ENCODE data around the gene AKNA.

The AKNA gene

GRCh38 chr9:114356792-114357191 lies 31.0 kb downstream of the AKNA start:
- DNase-seq = no peak

DNA sequence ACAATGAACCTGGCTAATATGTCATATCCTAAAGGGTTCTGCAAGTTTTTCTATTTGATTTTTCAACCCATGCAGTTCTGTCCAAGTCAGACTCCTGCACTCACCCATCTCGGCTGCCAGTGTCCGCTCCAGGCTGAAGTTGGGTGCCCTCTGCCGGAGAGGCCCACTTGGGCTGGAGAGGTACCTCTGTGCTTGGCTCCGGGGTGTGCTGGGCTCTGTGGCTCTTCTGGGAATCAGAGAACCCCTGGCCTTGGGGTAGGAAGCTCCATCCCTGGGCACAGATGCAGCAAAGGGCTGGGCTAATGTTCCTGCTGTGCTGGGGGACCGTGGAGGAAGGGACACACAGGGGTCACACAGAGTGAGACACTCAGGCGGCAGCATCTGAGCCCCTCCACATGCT lies 32.0 kb downstream of the AKNA start:
- DNase-seq = no peak

GRCh38 chr9:114351932-114352331 lies 35.9 kb downstream of the AKNA start:
- no peak for DNase-seq

DNA sequence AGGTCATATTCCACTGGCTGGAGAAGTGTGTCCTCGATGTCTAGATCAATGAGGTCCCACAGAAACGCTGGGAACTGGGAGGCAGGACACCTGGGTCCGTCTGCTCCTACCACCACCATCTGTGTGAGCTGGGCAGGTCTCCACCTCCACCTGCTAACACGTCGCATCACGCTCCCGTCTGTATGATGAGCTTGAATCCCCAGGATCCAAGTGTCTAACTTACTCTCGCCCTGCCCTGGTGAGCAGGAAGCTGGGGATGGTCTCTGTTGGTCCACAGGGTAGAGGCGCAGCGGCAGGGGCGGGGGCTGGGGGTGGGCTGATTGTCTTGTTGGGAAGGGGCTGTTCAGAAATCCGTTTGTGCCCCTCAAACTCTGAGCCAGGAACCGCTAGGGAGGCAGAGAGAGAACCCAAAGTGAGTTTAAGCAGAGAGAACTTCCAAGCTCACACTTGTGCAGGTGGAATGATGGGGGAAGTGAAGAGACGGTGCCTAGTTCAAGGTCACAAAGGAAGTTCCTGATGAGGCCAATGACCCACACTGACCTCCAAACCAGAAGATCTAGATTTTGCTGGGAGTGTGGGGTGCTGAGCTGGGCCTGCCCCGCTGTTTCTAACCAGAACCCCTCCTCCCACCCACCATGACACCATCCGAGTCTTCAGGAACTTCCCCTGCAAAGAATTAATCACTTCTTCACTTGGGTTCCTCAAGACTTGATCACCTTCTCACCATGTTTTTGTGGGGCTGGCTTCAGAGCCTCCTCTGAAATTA lies 37.0 kb downstream of the AKNA start:
- no peak for DNase-seq

DNA sequence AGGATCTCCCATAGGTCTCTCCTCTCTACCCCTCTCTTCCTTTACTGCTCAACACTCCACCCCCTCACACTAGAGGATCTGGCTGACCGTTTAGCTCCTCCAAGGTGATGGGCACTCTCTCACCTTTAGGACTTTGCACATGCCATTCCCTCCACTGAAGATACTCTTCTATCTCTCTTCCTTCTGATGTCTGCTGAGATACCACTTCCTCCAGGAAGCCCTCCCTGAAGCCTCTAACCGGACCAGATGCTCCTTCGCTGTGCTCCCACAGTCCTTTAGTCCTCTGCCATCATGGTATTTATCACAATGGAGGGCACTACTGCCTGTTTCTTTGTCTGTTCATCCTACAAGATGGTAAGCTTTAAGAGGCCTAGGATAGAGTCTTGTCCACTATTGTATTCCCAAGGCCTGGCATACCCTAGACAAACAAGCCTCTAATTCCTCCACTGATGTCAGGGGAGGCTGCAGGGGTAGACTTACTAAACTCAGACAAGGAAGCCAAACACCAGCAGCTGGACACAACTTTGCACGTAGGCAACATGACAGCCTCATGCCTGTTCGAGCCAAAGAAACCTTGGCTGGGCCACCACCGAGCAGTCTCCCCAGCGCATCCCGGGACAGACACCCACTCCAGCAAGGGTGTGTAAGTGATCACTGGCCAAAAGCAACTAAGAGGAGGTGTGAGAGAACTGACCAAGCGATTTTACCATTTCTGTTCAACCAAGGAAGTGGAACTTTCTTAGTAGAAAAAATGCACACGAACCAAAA lies 37.9 kb downstream of the AKNA start:
- DNase-seq = no peak

GRCh38 chr9:114348906-114349482 lies 38.8 kb downstream of the AKNA start:
- DNase-seq = peak; percentile 43

GRCh38 chr9:114348261-114348905 lies 39.4 kb downstream of the AKNA start:
- DNase-seq = no peak

DNA sequence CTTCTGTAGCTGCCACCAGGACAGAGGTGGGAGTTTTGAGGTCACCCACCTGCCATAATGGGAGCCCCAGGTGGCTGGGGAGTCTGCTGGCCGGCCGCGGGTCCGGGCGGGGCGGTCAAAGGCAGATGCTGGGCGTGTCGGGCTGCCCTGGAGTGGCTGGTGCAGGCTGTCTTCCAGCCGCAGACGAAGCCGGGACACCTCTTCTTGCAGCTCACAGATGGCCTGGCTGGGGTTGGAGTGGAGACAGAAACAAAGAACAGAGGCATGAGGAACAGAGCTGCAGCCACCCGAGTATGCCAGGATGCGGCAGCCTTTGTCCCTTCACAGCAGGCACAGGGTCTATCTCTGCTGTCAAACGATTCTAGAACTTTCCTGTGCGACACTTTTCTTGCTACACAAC lies 40.1 kb downstream of the AKNA start:
- DNase-seq = no peak

- DNase-seq = no peak
These were observed 41.6 kb downstream of the AKNA start for GRCh38 chr9:114346146-114346545.

DNA sequence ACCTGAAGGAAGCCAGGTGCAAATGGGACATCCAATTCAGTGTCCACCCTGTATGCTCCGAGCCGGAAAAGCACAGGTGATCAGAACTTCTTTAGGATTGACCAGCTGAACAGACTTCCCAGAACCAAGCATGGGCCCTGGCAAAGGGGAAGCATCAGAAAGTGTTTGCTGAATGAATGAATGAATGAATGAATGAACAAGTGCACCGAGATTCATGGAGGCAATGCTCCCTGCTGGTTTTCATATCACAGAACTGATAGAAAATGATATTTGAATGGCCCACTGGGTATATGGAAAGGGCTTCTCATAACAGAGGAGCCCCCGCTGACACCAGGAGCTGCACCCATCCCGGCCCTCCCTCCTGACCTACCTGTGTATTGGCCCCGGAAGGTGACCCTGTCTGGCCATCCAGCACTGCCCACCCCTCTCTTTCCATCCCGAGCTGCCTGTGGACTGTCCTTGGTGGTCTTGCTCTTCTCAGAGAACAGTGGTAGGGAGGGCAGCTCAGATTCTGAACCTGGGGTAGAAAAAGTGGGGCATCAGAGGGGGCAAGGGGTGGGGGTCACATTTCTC lies 42.2 kb downstream of the AKNA start:
- no peak for DNase-seq

DNA sequence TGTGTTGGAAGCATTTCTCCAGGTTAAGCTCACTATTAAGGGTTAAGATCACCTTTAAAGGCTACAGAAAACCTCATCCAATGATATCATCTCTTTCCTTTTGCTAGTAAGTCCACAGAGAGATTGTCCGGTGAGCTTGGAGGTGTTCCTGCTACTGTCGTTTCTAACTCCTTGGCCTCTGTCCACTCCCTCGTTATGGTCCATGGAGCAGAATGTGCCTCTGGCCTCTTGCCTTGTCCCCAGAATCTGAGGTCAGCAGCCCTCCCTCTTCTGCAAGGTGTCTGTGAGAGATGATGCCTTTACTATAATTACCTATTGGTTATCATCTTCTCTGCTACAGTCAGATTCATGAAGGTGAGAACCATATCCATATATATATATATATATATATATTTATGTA lies 43.1 kb downstream of the AKNA start:
- DNase-seq = no peak

DNA sequence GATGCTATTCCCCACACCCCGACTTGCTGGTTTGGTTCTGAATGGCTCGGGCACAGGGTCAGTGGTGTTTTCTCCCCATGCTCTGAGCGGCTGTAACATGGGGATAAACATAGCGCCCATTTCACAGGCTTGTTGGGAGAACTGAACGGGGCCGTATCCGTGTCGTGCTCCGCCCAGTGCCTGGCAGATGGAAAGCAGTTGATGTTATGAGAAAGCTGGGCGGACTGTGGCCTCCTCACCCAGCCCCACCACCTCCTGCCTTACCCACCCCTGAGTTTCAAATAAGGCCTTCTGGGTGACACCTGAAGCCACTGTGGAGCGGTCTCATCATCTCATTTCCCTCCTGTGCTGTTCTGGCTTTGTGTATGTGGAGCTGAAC lies 43.6 kb downstream of the AKNA start:
- no peak for DNase-seq

- no peak for DNase-seq
These were observed 44.2 kb downstream of the AKNA start for GRCh38 chr9:114343471-114344187.

DNA sequence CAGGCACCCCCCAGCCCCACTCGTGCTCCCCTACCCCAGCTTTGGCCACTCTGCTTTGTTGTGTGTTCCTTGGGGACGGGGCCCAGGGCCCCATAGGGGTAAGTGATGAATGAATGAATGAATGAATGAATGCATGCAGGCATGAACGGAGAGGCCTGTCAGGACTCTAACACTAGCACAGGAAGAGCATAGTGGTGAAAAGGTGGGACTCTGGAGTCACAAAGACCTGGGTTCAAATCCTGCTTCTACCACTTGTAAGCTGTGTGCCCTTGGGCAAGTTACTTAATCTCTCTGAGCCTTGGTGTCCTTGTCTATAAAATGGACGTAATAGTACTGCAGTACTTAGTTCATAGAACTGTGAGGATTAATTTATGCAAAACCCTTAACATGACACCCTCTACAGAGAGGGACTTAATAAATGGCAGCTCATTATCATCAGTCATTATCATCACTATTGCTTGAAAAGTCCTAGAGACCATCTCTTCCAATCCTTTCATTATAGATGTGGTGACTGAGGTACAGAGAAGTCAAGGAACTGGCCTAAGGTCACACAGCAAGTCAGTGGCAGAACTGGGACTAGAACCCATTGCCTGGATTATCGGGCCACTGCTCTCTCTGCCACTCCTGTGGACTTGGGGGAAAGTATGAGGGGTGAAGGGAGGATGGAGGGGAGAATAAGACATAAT lies 44.9 kb downstream of the AKNA start:
- DNase-seq = no peak

GRCh38 chr9:114341991-114342390 lies 45.8 kb downstream of the AKNA start:
- DNase-seq = no peak

- no peak for DNase-seq
These were observed 46.5 kb downstream of the AKNA start for GRCh38 chr9:114341152-114341830.

GRCh38 chr9:114339130-114339908 lies 48.5 kb downstream of the AKNA start:
- DNase-seq = peak; percentile 33

DNA sequence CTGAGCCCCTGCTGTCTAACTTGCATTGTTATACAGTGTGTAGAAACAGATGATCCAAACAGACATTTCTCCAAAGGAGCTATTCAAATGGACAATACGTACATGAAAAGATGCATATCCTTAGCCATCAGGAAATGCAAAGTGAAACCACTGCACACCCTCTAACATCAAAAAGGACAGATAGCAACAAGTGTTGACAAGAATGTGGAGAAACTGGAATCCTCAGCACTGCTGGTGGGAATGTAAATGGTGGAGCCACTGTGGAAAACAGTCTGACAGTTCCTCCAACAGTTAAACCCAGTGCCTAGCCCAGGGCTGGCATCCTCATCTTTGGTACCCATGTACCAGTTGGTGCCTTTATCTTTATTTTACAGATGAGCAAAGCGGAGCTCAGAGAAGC lies 49.6 kb downstream of the AKNA start:
- no peak for DNase-seq

DNA sequence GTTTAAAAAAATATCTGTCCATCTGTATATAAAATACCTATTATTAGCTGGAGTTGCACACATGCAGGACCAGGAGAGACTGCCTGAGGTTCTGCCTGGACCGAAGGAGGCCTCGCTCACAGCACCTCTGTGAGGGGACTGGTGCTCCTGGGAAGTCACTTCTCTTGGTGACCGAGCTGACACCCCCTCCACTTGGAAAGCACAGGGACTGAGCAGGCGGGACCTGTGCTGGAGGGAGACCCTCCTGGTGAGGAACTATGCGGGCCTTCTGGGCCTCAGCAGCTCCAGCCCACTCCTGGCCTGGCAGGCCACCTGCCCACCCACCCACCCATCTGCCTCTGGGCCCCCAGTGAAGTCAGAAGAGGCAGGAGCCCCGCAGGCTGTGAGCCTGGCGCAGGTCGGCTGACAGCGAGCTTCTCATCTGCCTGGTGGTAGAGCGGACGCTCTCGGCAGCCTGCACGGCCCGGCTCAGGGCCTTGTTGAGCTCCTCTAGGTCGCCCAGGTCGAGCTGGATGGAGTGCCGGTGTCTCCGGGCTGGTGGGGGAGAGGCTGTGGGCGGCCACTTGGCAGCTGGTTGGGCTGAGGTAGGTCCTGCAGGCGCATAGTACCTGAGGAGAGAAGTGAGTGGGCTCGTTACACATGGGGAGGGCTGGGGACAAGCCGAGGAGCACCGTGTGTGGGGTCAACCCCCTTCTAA lies 50.9 kb downstream of the AKNA start:
- no peak for DNase-seq

DNA sequence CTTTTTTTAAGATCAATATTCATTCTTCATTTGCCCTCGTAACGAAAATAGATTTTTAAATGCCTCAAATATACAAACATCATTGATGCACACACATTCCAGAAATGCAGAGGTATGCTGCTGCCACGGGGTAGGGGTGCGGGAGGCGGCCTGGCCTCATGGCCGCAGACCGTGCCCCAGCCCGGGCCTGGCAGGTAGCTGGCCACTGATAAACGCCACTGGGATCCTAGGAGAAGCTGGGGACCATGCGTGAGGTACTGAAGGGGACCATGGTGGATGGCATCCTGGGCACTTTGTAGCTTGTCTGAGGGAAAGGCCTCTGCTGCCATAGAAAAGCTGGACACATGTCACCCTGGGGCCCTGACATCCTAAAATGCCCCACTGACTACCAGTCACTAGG lies 51.6 kb downstream of the AKNA start:
- no peak for DNase-seq
